RWPE1 (cell line): ENCODE results near the gene HLCS.

Experiments used
- CTCF ChIA-PET: fragments of 350-600 bp; sonication (Branson Sonifier 250); formaldehyde crosslinking; extraction: SDS; loops from one replicate; lab custom pipeline; 2021; lab: Yijun Ruan, JAX
- POLR2A ChIA-PET: fragments of 400-600 bp; formaldehyde crosslinking; extraction: SDS; loops from one replicate; lab custom pipeline; 2020; ENCODE audit warnings: antibody characterized with exemption; ENCODE audit not compliant: low non-redundant PET; lab: Yijun Ruan, JAX
- DNase-seq: peaks from one replicate; pipeline ENCODE4 v3.0.0; 2012; ENCODE audit warnings: low spot score
- H3K27ac ChIP-seq: fragments of 450-650 bp; 2 replicates; pipeline ENCODE4 v1.5.1; 2017
- TF ChIP-seq, protein P1 (sequence below): fragments of 450-650 bp; conservative IDR thresholded peaks from 2 replicates; pipeline ENCODE4 v1.5.1; 2017; ENCODE audit warnings: low read depth, mild to moderate bottlenecking

HLCS gene

GRCh38 chr21:36901575-36901974 lies 64.9 kb downstream of the HLCS start:
- H3K27ac ChIP-seq, result no peak overlapping the region
- DNase-seq, result no peak
- POLR2A ChIA-PET, result no interaction called here
- TF ChIP-seq, protein P1, sequence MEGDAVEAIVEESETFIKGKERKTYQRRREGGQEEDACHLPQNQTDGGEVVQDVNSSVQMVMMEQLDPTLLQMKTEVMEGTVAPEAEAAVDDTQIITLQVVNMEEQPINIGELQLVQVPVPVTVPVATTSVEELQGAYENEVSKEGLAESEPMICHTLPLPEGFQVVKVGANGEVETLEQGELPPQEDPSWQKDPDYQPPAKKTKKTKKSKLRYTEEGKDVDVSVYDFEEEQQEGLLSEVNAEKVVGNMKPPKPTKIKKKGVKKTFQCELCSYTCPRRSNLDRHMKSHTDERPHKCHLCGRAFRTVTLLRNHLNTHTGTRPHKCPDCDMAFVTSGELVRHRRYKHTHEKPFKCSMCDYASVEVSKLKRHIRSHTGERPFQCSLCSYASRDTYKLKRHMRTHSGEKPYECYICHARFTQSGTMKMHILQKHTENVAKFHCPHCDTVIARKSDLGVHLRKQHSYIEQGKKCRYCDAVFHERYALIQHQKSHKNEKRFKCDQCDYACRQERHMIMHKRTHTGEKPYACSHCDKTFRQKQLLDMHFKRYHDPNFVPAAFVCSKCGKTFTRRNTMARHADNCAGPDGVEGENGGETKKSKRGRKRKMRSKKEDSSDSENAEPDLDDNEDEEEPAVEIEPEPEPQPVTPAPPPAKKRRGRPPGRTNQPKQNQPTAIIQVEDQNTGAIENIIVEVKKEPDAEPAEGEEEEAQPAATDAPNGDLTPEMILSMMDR, result no peak
- CTCF ChIA-PET, result no interaction called here

DNA sequence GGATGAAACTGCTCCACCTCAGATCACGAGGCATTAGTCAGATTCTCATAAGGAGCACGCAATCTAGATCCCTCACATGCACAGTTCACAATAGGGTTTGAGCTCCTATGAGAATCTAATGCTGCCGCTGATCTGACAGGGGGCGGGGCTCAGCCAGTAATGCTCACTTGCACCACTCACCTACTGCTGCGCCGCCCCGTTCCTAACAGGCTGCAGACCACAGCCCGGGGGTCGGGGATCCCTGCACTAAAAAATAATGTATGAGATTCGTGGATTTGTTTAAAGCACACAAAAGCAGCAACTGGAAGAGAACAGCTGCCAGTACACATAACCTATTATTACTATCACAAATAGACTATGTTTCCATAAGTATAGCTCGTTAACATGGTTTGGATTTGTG lies 72.9 kb downstream of the HLCS start:
- ChIA-PET CTCF (interaction anchor here (0.7 kb wide), 1 partner anchor 780 kb away, joined by 6 read pairs; no protein-coding TSS in a partner anchor), POLR2A (no interaction called here)
- no peak for DNase-seq
- TF ChIP-seq, protein P1, result no peak
- no peak overlapping the region for H3K27ac ChIP-seq

- CTCF ChIA-PET, result no interaction called here
- no peak for DNase-seq
- no peak overlapping the region for H3K27ac ChIP-seq
- POLR2A ChIA-PET, result no interaction called here
- TF ChIP-seq, protein P1, result no peak
Measured at GRCh38 chr21:36892201-36892600, 74.3 kb downstream of the HLCS start.

DNA sequence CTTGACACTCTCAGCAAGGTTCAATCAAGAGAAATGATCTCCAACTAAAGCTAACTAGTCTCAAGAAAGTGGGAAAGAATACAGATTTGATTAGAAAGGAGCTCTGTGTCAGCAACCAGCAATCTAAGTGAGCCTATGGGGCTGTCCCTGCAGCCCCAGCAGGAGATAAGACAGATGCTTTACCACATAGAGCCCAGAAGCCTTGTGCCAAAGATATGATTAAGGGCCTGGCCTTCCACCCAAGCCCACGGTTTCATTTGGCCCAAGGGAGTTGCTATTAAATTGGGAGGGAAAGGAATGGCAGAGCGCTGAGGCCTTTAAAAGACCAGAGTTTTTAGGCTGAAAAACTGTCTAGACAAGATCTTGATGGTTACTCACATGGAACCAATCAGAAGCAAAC lies 74.8 kb downstream of the HLCS start:
- CTCF ChIA-PET, result no interaction called here
- TF ChIP-seq, protein P1, result no peak
- no peak overlapping the region for H3K27ac ChIP-seq
- DNase-seq, result no peak
- POLR2A ChIA-PET, result no interaction called here

DNA sequence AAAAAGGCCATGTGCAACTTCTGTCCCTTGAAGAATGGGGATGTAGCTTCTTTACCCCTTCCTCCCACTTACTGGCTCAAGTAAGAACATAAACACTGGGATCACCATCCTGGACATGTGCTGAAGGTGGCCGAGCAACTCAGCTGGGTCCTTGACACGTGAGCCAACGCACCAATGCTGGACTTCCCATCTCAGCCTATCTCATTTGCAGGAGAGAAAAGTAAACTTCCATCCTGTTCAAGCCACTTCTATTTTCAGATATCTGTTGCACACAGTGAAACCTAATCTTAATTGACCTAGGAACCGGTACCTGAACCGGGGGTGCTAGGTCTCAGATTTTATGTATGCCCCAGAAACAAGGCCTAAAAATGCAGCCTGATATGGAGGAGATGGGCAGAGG lies 75.3 kb downstream of the HLCS start:
- TF ChIP-seq, protein P1, result no peak
- DNase-seq, result no peak
- CTCF ChIA-PET, result no interaction called here
- POLR2A ChIA-PET, result no interaction called here
- H3K27ac ChIP-seq, result no peak overlapping the region

DNA sequence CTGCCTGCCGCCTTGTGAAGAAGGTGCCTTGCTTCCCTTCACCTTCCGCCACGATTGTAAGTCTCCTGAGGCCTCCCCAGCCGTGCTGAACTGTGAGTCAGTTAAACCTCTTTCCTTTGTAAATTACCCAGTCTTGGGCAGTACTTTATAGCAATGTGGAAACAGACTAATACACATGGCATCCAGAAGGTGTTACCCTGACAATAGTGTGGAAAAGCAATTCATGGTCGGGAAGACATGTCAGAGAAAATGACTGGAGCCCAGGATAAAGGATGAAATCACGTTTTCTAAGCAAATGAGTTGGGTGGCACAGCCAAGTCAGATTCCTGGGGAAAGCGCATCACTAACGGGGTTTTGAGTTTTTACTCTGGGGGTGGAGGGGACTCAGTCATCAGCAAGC lies 76.4 kb downstream of the HLCS start:
- POLR2A ChIA-PET, result no interaction called here

More for the DNA sequence above, 76.4 kb downstream of the HLCS start:
- TF ChIP-seq, protein P1, result no peak
- no peak for DNase-seq
- CTCF ChIA-PET, result interaction anchor here (0.6 kb wide), 1 partner anchor 397 kb away, joined by 3 read pairs; no protein-coding TSS in a partner anchor
- no peak overlapping the region for H3K27ac ChIP-seq
